NCI-H774 (cell line): ENCODE data around the gene FBXO8.

ENCODE experiments used
- DNase-seq: peaks from one replicate; lab custom pipeline; 2025; lab: John Stamatoyannopoulos, UW

Gene FBXO8

DNA sequence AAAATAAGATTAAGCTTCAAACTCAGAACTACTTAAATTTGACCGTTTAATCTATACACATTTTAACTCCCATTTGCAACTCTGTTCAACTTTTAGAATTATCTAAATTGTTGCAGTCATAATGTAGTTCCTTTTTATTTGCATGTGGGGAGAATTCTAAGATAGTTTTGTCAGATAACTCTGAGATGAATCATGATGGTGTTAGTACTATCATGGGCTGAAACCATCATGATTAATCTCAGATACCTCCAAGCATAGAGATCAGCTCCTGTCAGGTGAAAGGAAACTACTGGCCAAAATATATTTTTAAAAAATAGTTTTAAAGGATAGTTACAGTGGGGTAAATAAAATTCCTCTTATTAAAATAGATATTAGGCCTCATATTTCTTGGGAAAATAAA is 39.0 kb downstream of the FBXO8 start:
- no peak for DNase-seq

DNA sequence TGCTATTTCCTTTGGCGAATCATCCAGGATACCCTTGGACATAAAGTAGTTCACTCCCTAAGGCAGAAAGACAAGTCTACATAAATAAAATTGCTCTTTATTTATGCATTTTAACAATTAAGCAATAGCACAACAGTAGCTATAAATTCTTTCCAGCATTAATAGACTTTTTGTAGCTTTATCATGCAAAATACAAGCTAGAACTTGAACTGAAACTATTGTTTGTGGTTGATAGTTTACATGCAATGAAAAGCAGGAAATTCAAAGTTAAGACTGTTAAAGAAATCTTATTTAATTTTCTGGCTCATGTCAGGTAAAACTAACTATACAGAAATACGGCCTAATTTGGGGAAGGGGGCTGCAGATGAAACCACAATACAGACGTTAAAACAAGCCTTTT is 42.3 kb downstream of the FBXO8 start:
- no peak for DNase-seq

DNA sequence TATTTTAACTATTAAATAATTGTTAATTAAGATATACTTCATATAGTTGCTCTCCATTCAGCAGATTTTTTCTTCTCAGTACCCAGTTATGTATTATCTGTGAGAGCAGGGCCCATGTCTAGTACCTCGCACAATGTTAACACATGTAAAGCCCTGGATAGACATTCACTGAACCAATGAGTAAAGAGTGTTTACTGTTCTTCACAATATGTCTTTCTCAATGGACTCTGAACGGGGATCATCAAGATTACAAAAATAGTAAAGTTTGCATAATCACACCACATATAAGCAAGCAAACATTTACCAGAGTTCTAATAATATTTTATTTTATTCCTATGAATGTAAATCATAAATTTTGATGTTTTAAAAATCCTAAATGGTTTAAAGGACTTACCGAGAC is 47.1 kb downstream of the FBXO8 start:
- DNase-seq, result no peak

DNA sequence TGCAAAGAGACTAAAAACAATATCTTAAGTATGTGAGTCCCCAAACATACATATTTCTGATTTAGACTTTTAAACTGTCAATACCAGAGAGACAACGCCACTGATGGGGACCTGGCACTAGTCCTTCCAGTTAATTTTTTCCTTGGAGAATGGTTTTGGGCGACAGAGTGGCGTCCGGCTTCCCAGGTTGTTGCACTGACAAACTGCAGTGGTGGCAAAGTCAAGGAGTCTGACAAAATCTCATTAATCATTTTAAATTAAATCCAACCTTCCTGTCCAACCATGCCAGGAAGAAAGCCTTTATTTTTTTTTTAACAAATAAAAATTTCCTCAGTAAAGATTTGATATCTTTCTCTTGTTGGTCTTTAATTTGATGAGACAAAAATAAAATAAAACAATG is 52.8 kb downstream of the FBXO8 start:
- DNase-seq, result no peak

DNA sequence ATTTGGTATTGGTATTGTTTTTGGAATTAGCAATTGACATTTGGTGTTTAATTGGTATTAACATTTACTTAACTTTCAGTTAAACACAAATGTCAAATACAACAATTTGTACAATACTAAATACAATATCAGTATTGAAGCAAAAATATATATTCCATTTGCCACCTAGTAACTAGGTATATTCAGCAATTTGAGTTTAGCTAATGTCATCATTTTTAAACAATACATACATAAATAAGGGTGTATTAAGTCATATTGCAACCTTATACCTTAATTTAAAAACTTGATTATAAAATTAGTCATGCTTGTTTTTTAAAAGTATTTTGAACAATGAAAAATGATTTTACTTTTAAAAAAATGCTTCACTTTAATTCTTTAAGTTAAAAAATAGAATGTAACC is 53.3 kb downstream of the FBXO8 start:
- DNase-seq, result no peak

DNA sequence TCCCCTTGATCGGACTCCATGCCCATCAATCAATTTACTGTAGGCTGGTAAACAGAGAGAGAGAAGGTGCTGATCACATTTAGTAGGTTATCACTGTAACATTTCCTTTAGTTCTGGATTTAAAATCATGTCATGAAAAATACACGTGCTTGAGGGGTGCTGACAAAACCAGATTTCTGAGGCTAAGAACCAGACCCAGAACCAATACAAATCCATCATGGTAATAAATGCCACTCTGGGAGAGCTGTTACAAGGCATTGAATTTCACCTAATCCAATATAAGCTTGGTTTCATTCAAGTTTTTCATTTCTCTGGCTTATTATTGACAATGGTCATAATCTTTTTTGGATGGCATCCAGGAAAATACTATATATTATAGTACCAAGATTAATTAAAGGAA is 54.5 kb downstream of the FBXO8 start:
- no peak for DNase-seq

DNA sequence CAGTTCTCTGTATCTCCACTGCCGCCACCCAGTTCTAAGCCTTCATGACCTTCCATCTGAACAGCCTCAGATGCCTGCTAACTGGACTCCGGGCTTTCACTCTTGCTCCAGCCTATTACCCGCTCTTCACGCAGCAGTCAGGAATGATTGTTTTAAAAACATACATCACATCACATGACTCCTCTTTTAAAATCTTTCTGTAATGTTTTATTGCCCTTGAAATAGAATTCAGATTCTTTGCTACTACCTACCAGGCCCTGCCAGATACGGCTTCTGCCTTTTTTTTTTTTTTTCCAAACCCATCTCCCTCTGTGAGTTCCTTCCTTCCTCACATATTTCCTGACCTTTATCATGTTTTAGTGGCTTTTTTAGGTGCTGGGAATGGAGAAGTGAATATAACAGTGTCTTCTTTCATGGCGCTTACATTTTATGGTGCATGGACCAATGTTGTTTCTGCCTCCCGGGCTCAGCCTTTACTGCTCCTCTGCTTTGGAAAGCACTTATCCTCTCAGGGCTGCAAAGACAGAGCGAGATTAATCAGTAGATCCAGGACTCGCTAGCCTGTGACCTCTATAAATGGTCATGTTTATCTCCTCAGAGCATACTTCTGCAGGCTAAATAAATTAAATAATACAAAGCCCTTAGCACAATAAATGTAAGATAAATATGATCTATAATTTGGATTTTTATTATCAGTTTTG is 58.0 kb downstream of the FBXO8 start:
- no peak for DNase-seq

DNA sequence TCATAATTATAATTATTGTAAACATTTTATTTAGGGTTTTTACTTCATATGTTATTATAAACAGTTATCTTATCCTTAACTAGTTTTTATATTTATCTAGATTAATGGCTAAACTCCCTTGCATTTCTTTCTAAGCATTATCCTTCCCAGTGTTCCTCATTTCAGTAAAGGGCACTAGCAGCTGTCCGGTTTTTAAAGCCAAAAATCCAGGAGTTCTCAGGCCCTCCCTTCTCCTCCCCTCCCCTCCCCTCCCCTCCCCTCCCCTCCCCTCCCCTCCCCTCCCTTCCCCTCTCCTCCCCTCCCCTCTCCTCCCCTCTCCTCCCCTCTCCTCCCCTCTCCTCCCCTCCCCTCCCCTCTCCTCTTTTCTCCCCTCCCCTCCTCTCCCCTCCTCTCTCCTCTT is 58.9 kb downstream of the FBXO8 start:
- no peak for DNase-seq

DNA sequence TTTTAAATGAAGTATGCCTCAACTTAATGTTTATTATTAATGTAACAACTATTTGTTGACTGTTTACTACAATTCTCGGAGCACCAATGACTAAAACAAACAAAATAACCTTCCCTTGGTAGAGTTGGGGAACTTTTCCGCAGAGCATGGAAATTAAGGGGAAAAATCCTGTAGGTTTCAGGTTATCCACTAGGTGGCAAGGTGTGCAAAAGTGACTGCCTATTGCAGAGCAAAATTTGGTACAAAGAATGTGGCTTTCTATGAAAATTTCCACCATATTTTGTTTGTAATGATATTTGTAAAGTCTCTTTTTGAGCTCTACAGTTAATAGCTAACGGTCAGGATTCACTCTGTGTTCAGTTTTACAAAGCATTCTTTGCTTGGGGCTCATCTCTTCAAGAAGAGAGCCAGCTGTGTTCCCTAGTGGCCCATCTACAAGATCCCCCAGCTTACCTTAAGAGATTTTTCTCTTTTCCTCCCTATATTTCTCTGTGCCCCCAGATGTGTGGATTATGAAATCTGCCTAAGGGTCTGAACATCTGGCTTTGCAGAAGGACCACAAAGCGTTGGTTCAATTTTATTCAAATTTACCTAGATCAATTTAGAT is 61.1 kb downstream of the FBXO8 start:
- DNase-seq, result no peak

DNA sequence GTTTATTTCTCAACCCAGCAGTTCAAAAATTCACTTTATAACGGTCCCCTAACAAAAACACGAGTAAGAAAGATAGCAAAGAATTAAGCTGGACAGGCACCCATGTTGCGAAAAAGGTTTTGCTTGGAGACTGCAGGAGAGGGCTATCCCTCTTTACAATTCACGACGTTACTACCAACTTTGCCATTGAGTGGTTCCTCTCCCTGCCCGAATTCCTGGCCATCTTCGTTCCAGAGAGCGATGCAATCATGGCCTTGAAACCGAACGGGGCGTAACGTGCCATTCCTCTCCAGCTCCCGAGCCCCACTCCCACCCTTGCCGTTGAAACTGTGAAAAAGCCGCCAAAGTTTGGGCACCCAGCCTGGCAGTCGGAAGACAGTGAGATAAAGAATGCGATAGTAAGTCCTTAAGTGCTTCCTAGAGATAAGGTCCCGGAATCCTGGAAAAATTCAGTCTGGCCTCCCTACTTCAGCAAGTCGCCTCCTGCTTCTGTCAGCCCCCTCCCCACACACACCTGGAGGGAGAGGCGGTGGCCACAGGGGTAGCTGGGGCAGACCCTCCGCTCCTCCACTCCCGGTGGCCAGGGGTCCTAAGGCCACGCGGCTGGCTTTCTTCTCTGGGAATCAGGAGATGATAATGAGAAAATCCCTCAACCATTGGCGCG is 65.2 kb downstream of the FBXO8 start:
- no peak for DNase-seq

DNA sequence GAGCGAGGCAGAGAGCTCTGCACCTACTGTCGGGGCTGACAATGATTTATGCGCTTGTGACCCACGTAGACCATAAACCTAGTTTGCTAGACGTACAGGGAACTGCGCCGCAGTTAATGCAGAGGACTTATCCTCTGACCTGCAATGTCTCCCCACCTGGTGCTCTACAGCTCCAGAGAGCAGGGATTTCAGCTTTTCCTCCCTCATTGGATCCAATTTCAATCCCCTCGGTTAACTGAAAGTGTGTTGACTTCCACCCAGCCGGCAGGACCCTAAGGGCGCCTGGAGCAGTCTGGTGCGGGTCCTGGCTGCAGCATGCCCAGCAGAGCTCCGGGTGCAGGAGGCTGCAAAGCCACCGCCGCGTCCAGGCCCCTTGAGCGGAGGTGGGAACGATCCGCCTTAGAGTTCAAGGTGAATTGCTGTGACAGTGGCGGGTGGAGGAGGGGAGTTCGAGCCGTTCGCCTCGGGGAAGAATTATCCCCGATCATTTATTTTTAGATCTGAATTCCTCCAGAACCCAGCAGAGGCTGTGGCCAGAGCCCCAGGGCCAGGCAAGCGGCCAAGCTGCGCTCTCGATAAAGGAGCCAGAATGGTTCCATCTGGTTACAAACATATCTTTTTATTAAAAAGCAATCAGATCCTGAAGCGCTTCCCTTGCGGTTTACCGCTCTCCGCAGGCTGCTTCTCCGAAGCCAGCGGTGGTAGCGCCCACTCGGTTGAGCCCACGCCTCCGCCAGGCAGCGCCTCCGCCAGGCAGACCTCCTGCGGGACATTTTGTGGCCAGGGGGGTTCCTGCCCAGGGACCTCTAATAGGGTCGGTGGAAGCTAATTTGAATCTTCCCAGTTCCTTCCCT is 66.0 kb downstream of the FBXO8 start:
- DNase-seq, result no peak

DNA sequence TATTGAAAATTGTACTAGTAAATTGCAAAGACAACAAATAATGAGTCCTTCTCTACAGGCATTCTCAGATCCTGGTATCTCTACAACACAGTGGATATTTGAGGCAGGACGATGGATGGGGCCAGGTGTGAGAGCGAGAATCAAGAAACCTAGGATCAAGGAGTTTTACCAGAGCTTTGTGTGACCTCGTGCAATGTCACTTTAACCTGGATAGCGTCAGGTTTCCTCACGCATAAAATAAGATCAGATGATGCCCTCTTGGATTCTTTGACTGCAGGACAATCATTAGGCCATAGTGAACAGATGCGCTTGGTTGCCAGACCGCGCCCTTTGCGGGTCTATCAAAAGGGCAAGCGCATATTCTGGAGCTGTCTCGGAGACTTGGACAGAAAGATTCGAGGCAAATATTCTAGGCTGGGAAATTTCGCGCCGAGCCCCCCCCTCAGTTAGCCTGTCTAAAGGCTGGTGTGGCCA is 66.6 kb downstream of the FBXO8 start:
- DNase-seq, result no peak

DNA sequence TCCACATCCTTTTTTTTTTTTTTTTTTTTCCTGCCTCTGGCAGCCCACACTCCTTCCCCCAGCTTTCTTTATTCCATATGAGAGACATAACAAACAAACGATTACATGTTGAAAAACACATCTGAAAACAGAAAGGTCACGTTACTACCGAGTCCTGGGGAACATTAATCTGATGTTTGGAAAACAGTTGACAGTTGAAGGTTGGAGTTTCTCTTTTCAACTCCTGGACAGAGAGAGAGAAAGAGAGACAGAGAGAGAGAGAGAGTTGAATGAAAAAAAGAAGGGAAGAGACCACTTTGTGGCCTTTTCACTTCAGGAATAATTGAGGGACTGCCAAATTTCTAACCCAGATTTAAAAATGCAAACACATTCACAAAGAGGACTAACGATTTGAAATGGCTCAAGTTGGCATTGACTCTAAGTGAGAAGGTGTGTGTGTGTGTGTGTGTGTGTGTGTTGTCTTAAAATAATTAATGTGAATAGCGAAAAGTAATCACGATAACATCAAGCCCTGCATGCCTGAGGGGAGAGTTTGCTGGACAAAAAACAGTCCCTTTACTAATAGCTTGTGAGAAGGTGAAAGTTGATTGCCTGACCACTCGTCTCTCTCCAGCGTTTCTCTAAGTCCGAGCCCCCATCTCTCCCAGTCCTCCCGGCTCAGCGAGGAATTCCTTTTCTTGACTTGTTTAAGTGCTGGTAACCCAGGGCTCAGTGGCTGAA is 67.3 kb downstream of the FBXO8 start:
- no peak for DNase-seq

DNA sequence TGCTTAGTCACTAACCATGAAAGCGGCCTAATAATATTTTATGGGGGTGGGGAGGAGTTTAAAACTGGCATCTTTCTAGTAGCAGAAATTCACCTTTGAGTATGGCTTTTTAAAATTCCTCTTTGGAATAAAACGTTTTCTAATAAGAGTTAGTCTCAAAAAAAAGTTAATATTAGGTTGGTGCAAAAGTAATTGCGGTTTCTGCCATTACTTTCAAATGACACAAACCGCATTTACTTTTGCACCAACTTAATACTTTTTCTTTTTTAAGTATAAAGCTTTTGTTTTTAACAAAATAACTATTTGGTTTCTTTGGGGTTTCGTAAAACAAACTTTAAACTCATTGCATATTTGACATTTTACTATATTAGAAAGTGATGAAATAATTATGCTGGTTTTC is 68.4 kb downstream of the FBXO8 start:
- no peak for DNase-seq

DNA sequence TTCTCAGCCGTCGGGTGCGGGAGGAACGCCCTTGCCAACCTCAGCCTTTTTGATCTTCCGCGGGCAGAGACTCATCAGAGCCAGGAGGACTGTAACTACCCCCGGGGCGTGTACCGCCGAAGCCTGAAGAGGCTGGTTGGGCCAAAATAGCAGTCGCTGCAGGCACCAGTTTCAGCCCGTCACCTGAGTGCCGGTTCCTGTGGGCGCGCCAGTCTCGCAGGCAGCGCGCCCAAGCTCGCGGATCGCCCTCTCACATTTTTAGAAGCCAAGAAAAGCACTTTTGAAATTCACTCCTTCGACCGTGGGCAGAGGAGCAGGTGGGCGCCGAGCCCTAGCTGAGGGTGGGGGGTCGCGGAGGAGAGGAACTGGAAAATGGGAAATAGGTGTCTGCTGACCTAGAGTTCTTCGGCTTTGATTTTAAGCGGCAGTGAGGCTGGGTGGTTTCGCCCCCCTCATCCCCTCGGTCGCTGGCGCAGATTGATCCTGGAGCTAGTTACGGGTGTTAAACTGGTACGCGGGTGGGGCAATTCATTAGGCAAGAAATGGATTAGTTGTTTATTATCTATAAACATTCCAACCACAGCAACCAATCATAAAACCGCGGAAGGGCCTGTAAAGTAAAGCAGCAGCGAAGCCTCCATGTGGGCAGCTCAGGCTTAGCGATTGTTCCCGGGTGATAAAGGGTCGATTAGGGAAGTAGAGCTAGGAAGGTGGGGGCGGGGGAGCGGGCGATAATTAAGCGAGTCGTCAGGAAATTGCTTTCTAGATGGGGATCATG is 69.2 kb downstream of the FBXO8 start:
- no peak for DNase-seq

DNA sequence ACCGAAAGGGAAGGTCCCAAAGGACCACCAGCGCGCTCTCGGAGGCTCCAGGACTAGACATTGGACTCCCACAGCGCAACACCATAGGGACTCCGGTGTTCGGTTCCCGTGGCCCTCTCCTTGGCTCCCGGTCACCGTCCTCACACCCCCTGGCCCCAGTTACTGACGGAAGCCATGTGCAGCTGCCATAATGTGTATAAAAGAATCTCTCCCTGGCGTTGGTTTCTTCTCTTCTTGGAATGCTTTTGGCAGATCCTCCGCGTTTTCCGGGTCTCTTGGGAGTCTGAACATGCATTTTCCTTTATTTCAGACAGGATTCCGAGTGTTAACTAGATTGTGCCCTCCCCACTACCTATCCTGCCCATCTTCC is 69.8 kb downstream of the FBXO8 start:
- no peak for DNase-seq

DNA sequence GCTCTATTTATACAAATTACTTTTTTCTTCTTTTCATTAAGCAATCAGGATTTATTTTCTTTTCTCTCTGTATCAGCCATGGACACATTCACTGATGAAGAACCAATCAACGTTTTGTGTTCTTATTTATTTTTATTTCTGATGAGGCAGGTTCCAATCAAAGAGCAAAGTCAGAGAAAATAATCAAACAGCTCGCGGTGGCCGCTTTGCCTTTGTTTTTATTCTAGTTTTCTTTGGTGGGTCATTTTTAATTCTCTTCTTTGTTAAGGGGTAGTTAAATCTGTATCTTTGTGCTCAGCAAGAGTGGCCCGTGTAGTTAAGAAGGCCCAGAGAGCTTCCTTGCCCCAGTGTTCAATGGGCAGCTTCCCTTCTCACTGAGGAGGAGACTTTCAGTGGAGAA is 71.4 kb downstream of the FBXO8 start:
- no peak for DNase-seq

DNA sequence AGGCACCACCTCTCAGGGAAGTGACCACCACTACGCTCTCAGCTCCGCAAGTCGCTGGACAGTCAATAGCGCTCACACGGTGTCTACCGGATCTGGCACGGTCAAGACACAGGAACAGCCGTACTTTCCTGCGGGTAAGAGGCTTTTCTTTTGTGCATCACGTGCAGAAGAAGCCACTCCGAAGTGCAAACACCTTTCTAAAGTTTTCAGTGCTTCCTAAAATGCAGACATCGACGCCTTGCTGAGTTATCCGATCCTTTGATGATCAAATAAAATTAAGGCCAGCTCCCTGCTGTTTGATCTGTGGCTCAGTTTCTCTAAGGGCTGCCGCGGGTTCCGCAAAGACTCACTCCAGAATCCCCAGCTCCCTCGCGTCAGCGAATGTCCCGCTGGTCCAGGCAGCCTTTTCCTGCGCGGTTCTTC is 71.8 kb downstream of the FBXO8 start:
- no peak for DNase-seq

DNA sequence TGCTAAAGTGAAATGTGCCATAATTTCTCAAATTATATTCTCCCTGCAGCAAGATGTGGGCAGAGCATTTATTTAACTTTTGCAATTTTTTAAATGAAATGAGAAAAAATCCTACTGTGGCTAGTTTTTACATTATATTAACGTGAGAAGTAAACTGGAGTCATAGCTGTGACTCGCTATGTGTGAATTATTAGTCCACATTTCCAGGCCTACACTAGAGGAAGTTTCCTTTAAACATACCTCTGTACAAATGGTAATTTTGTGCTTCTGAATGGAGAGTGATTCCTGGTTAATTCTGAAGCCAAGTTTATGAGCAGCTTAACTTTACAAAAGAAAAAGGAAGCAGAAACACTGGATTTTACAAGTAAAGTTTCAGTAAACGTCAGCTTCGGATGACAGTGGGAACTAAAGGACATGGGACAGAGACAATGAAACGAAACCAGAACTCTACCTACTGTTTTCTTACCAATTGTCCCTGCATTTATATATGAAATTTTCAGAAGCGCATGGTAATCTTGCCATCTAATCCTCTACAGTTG is 72.4 kb downstream of the FBXO8 start:
- no peak for DNase-seq

DNA sequence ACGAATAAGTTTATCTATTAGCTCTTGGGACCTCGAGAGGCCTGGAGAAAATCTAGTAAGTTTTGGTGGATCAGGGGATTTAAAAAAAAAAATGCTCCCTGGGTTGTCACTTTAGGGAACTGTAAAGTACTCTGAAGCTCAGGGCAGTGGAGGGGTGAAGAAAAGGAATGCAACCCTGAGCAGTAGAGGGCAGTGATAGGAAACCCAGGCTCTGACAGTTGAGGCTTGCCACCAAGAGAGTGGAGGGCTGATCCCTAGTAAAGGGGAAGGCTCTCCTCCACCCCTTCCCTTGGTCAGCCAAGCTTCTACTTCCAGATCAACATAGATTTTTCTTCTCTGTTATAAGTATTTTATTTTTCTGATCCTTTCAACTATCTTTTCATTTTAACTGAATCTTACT is 73.1 kb downstream of the FBXO8 start:
- no peak for DNase-seq

DNA sequence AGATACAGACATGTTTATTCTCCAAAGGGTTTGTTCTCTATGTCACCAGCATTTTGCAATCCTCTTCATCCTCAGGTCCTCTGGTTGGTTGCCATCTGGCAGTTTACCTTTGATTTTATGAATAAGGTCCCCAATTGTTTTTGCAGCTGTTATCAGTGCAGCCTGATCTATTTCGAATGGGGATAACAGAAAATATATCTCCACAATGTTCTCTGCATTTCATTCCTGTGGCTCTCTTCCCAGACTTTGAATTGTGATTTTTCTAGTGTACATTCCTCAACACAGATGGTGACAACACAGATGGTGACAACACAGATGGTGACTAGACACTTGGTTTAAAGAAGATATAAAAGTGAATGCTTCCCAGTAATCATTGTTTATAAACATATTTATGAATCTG is 74.1 kb downstream of the FBXO8 start:
- no peak for DNase-seq
